ENCODE results near the gene MALT1.
"Not testable (repeated sequence)": the region's sequence is repeated elsewhere in the genome, so short reads cannot be mapped to it uniquely, and the experiment has no call there.

MALT1 gene

DNA sequence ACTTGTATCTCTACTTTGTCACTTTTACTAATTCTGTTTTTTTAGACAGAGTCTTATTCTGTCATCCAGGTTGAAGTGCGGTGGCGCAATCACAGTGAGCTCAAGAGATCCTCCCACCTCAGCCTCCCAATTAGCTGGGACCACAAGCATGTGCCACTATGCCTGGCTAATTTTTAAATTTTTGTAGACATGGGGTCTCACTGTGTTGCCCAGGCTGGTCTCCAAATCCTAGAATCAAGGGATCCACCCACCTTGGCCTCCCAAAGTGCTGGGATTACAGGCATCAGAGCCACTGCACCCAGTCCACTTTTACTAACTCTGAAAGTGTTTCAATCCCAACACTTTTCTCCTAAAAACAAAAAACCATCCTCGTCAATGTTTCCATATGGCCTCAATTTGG is 94.9 kb downstream of the MALT1 start:
- H3K4me1 ChIP-seq (ENCODE audit: control insufficient read depth in 1 of 2, insufficient read depth in 2 of 2, low read length in 2 of 2) = peaks cover 6 to 18% of the 10 kb centered on the region in 2 donors
- no peak overlapping the region for H3K27ac ChIP-seq (ENCODE audit: low read depth, low read length)
- H3K9ac ChIP-seq (ENCODE audit: low read depth in 1 of 2, low read length in 2 of 2) = no peak overlapping the region
- H3K36me3 ChIP-seq (ENCODE audit: control insufficient read depth in 1 of 2, insufficient read depth in 2 of 2, low read length in 2 of 2) = no peaks in the 10 kb centered on the region
- peaks cover 0 to 3% of the 10 kb centered on the region in 2 donors for H3K27me3 ChIP-seq (ENCODE audit: control insufficient read depth in 1 of 2, insufficient read depth in 2 of 2, low read length in 2 of 2)
- no peaks in the 10 kb centered on the region for H3K9me3 ChIP-seq (ENCODE audit: control insufficient read depth in 1 of 2, low read length in 2 of 2)
- no peak overlapping the region for H3K4me3 ChIP-seq (ENCODE audit: low read depth in 1 of 2, low read length in 2 of 2)

- Histone ChIP-seq H3K36me3 (ENCODE audit: control insufficient read depth in 1 of 2, insufficient read depth in 2 of 2, low read length in 2 of 2) (no peaks in the 10 kb centered on the region), H3K4me1 (ENCODE audit: control insufficient read depth in 1 of 2, insufficient read depth in 2 of 2, low read length in 2 of 2) (peaks cover 6 to 12% of the 10 kb centered on the region in 2 donors), H3K9ac (ENCODE audit: low read depth in 1 of 2, low read length in 2 of 2) (no peak overlapping the region), H3K4me3 (ENCODE audit: low read depth in 1 of 2, low read length in 2 of 2) (no peak overlapping the region), H3K9me3 (ENCODE audit: control insufficient read depth in 1 of 2, low read length in 2 of 2) (no peaks in the 10 kb centered on the region), H3K27me3 (ENCODE audit: control insufficient read depth in 1 of 2, insufficient read depth in 2 of 2, low read length in 2 of 2) (peaks cover 0 to 3% of the 10 kb centered on the region in 2 donors), H3K27ac (ENCODE audit: low read depth, low read length) (no peak overlapping the region)
These were observed 95.7 kb downstream of the MALT1 start for GRCh38 chr18:58766946-58767345.

GRCh38 chr18:58768293-58768974 is 97.2 kb downstream of the MALT1 start:
- H3K36me3 ChIP-seq (ENCODE audit: control insufficient read depth in 1 of 2, insufficient read depth in 2 of 2, low read length in 2 of 2) = no peaks in the 10 kb centered on the region
- H3K9me3 ChIP-seq (ENCODE audit: control insufficient read depth in 1 of 2, low read length in 2 of 2) = no peaks in the 10 kb centered on the region
- no peak overlapping the region for H3K9ac ChIP-seq (ENCODE audit: low read depth in 1 of 2, low read length in 2 of 2)
- no peak overlapping the region for H3K27ac ChIP-seq (ENCODE audit: low read depth, low read length)
- H3K4me3 ChIP-seq (ENCODE audit: low read depth in 1 of 2, low read length in 2 of 2) = peak overlapping the region; percentile 55 to 63
- peaks cover 6 to 12% of the 10 kb centered on the region in 2 donors for H3K4me1 ChIP-seq (ENCODE audit: control insufficient read depth in 1 of 2, insufficient read depth in 2 of 2, low read length in 2 of 2)
- peaks cover 0 to 3% of the 10 kb centered on the region in 2 donors for H3K27me3 ChIP-seq (ENCODE audit: control insufficient read depth in 1 of 2, insufficient read depth in 2 of 2, low read length in 2 of 2)

DNA sequence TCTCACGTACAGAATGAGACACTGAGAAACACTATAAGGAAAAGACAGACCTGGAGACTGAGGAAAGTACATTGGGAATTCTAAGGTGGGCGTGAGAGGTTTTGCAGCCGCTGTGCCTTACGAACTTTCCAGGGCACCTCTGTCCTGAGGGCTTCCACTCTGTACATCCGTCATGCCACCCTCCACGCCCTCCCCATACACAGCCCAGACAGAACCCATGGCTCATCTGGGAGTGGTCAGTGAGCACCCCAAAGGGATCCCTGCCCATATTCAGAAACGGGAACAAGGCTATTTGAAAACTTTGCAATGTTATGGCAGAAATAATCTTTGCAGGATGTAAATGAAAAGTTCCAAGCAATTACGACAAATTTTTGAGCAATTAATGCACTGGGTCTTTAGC is 98.1 kb downstream of the MALT1 start:
- no peaks in the 10 kb centered on the region for H3K9me3 ChIP-seq (ENCODE audit: control insufficient read depth in 1 of 2, low read length in 2 of 2)
- peaks cover 0 to 3% of the 10 kb centered on the region in 2 donors for H3K27me3 ChIP-seq (ENCODE audit: control insufficient read depth in 1 of 2, insufficient read depth in 2 of 2, low read length in 2 of 2)
- H3K4me3 ChIP-seq (ENCODE audit: low read depth in 1 of 2, low read length in 2 of 2) = no peak overlapping the region
- peaks cover 6 to 9% of the 10 kb centered on the region in 2 donors for H3K4me1 ChIP-seq (ENCODE audit: control insufficient read depth in 1 of 2, insufficient read depth in 2 of 2, low read length in 2 of 2)
- no peaks in the 10 kb centered on the region for H3K36me3 ChIP-seq (ENCODE audit: control insufficient read depth in 1 of 2, insufficient read depth in 2 of 2, low read length in 2 of 2)
- H3K9ac ChIP-seq (ENCODE audit: low read depth in 1 of 2, low read length in 2 of 2) = no peak overlapping the region
- no peak overlapping the region for H3K27ac ChIP-seq (ENCODE audit: low read depth, low read length)

GRCh38 chr18:58770601-58771000 is 99.3 kb downstream of the MALT1 start:
- peaks cover 6 to 7% of the 10 kb centered on the region in 2 donors for H3K4me1 ChIP-seq (ENCODE audit: control insufficient read depth in 1 of 2, insufficient read depth in 2 of 2, low read length in 2 of 2)
- no peak overlapping the region for H3K27ac ChIP-seq (ENCODE audit: low read depth, low read length)
- H3K9me3 ChIP-seq (ENCODE audit: control insufficient read depth in 1 of 2, low read length in 2 of 2) = no peaks in the 10 kb centered on the region
- no peaks in the 10 kb centered on the region for H3K36me3 ChIP-seq (ENCODE audit: control insufficient read depth in 1 of 2, insufficient read depth in 2 of 2, low read length in 2 of 2)
- no peak overlapping the region for H3K4me3 ChIP-seq (ENCODE audit: low read depth in 1 of 2, low read length in 2 of 2)
- H3K27me3 ChIP-seq (ENCODE audit: control insufficient read depth in 1 of 2, insufficient read depth in 2 of 2, low read length in 2 of 2) = no peaks in the 10 kb centered on the region
- no peak overlapping the region for H3K9ac ChIP-seq (ENCODE audit: low read depth in 1 of 2, low read length in 2 of 2)

- no peak overlapping the region for H3K9ac ChIP-seq (ENCODE audit: low read depth in 1 of 2, low read length in 2 of 2)
- no peak overlapping the region for H3K4me3 ChIP-seq (ENCODE audit: low read depth in 1 of 2, low read length in 2 of 2)
- no peaks in the 10 kb centered on the region for H3K36me3 ChIP-seq (ENCODE audit: control insufficient read depth in 1 of 2, insufficient read depth in 2 of 2, low read length in 2 of 2)
- H3K27me3 ChIP-seq (ENCODE audit: control insufficient read depth in 1 of 2, insufficient read depth in 2 of 2, low read length in 2 of 2) = no peaks in the 10 kb centered on the region
- H3K9me3 ChIP-seq (ENCODE audit: control insufficient read depth in 1 of 2, low read length in 2 of 2) = no peaks in the 10 kb centered on the region
- no peak overlapping the region for H3K27ac ChIP-seq (ENCODE audit: low read depth, low read length)
- peaks cover 6 to 7% of the 10 kb centered on the region in 2 donors for H3K4me1 ChIP-seq (ENCODE audit: control insufficient read depth in 1 of 2, insufficient read depth in 2 of 2, low read length in 2 of 2)
These were observed 100.9 kb downstream of the MALT1 start for GRCh38 chr18:58772161-58772560.

DNA sequence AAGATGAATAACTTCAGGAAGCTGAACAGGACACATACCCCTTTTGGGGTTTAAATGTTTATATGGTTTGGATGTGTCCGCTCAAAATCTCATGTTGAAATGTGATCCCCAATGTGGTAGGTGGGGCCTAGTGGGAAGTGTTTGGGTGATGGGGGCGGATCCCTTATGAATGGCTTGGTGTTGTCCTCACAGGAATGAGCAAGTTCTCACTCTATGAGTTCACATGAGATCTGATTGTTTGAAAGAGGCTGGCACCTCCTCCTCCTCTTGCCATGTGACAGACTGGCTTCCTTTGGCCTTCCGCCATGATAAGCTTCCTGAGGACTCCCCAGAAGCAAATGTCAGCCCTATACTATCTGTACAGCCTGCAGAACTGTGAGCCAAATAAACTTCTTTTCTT is 104.8 kb downstream of the MALT1 start:
- Histone ChIP-seq H3K27me3 (ENCODE audit: control insufficient read depth in 1 of 2, insufficient read depth in 2 of 2, low read length in 2 of 2) (no peaks in the 10 kb centered on the region), H3K9ac (ENCODE audit: low read depth in 1 of 2, low read length in 2 of 2) (no peak overlapping the region), H3K4me3 (ENCODE audit: low read depth in 1 of 2, low read length in 2 of 2) (no peak overlapping the region), H3K36me3 (ENCODE audit: control insufficient read depth in 1 of 2, insufficient read depth in 2 of 2, low read length in 2 of 2) (no peaks in the 10 kb centered on the region), H3K9me3 (ENCODE audit: control insufficient read depth in 1 of 2, low read length in 2 of 2) (no peaks in the 10 kb centered on the region), H3K4me1 (ENCODE audit: control insufficient read depth in 1 of 2, insufficient read depth in 2 of 2, low read length in 2 of 2) (peaks cover 5 to 12% of the 10 kb centered on the region in 2 donors), H3K27ac (ENCODE audit: low read depth, low read length) (no peak overlapping the region)

GRCh38 chr18:58776541-58776940 is 105.3 kb downstream of the MALT1 start:
- not testable (repeated sequence) for H3K9ac ChIP-seq (ENCODE audit: low read depth in 1 of 2, low read length in 2 of 2)

DNA sequence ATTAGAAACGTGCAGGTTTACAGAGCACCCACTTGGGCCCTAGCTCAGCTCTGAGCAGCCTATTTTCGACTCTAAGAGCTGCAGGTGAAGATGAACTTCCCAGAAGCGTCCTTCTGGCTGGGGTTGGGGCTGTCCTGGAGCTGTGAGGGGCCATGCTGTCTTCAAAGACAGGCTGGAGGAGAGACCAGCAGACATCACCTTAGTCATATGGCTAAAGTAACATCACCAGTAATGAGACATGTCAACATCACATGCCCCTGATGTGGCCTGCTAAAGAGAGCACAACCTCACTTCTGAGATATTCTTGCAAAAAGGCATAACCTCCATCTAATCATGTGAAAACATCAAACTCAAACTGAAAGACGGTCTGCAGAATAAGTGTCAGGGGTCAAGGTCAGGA is 106.2 kb downstream of the MALT1 start:
- H3K36me3 ChIP-seq (ENCODE audit: control insufficient read depth in 1 of 2, insufficient read depth in 2 of 2, low read length in 2 of 2) = no peaks in the 10 kb centered on the region
- H3K27me3 ChIP-seq (ENCODE audit: control insufficient read depth in 1 of 2, insufficient read depth in 2 of 2, low read length in 2 of 2) = no peaks in the 10 kb centered on the region
- H3K27ac ChIP-seq (ENCODE audit: low read depth, low read length) = no peak overlapping the region
- peaks cover 5 to 12% of the 10 kb centered on the region in 2 donors for H3K4me1 ChIP-seq (ENCODE audit: control insufficient read depth in 1 of 2, insufficient read depth in 2 of 2, low read length in 2 of 2)
- no peak overlapping the region for H3K9ac ChIP-seq (ENCODE audit: low read depth in 1 of 2, low read length in 2 of 2)
- H3K4me3 ChIP-seq (ENCODE audit: low read depth in 1 of 2, low read length in 2 of 2) = no peak overlapping the region
- H3K9me3 ChIP-seq (ENCODE audit: control insufficient read depth in 1 of 2, low read length in 2 of 2) = no peaks in the 10 kb centered on the region

More at GRCh38 chr18:58776541-58776940, 105.3 kb downstream of the MALT1 start:
- not testable (repeated sequence) for H3K27ac ChIP-seq (ENCODE audit: low read depth, low read length); H3K27me3 ChIP-seq (ENCODE audit: control insufficient read depth in 1 of 2, insufficient read depth in 2 of 2, low read length in 2 of 2); H3K4me3 ChIP-seq (ENCODE audit: low read depth in 1 of 2, low read length in 2 of 2); H3K36me3 ChIP-seq (ENCODE audit: control insufficient read depth in 1 of 2, insufficient read depth in 2 of 2, low read length in 2 of 2); H3K9me3 ChIP-seq (ENCODE audit: control insufficient read depth in 1 of 2, low read length in 2 of 2)
- peaks cover 5 to 12% of the 10 kb centered on the region in 2 donors for H3K4me1 ChIP-seq (ENCODE audit: control insufficient read depth in 1 of 2, insufficient read depth in 2 of 2, low read length in 2 of 2)

- peak overlapping the region in 1 of 2 donors; percentile 25 for H3K4me3 ChIP-seq (ENCODE audit: low read depth in 1 of 2, low read length in 2 of 2)
- peak overlapping the region in 1 of 2 donors; percentile 12 for H3K9ac ChIP-seq (ENCODE audit: low read depth in 1 of 2, low read length in 2 of 2)
- no peaks in the 10 kb centered on the region for H3K9me3 ChIP-seq (ENCODE audit: control insufficient read depth in 1 of 2, low read length in 2 of 2)
- no peaks in the 10 kb centered on the region for H3K36me3 ChIP-seq (ENCODE audit: control insufficient read depth in 1 of 2, insufficient read depth in 2 of 2, low read length in 2 of 2)
- H3K27me3 ChIP-seq (ENCODE audit: control insufficient read depth in 1 of 2, insufficient read depth in 2 of 2, low read length in 2 of 2) = no peaks in the 10 kb centered on the region
- no peak overlapping the region for H3K27ac ChIP-seq (ENCODE audit: low read depth, low read length)
- H3K4me1 ChIP-seq (ENCODE audit: control insufficient read depth in 1 of 2, insufficient read depth in 2 of 2, low read length in 2 of 2) = peaks cover 5 to 13% of the 10 kb centered on the region in 2 donors
These were observed 108.3 kb downstream of the MALT1 start for GRCh38 chr18:58779529-58779928.

All from duodenal mucosa (tissue), 2 donors.